GM19043 (cell line): ENCODE results near the gene PEAK3.
"Not testable (repeated sequence)": the region's sequence is repeated elsewhere in the genome, so short reads cannot be mapped to it uniquely, and the experiment has no call there.

Experiments used
- ATAC-seq: cut with Tn5 transposase; IDR thresholded peaks from one replicate; pipeline ENCODE4 v1.9.1; 2021; ENCODE audit warnings: low read depth; ENCODE audit not compliant: unreplicated experiment

PEAK3 gene

DNA sequence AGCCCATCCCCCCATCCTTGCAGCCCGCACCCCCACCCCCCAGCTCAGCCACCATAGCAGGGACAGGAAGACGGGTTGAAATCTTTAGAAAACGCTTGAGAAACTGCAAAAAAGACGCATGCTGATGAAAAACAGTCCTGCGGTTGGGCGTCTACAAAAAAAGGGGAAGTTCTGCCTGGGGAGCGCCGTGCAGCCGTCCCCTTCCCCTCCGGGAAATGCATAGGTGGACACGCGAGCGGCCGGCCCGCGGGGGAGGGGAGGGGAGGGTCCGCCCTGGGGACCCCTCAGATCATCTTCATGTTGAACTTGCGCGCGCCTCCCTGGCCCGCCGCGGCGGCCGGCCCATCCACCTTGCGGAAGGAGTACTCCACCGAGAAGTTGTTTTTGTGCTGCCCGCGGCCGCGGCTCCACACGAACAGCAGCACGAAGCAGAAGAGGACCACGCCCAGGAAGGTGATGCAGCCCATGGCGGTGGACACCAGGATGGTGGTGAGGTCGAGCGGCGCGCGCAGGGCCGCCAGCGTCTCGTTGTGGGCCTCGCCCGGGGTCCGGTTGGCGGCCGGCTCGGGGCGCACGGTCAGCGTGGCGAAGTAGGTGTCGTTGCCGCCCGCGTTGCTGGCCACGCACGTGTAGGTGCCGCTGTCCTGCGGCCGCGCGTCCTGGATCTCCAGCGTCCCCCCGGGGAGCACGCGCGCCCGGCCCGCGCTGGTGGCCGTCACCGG, 7.9 kb upstream of the PEAK3 start:
- ATAC-seq, result no peak

GRCh38 chr19:2288818-2289713, 7.1 kb upstream of the PEAK3 start:
- no peak for ATAC-seq

DNA sequence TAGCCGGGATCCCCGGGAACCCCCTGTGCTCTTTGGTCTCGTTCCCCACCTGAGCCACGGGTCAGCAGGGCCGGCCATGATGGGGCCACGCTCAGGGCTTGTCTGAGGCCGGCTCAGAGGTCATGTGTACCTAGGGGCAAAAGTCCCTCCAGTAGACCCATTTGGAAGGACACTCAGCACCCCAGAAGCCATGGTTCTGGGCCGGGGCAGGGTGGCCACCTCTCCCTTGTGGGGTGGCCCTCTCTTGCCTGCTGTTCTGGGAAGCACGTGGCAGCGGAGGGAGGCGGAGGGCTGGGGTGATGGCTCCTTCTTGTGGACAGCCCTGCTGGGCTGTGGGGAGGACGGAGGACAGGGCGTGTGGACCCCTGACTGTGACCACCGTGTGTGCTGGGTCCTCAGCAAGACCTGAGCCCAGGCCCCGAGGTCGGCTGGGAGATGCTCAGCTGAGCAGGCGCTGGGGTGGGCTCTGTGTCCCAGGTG, 6.4 kb upstream of the PEAK3 start:
- no peak for ATAC-seq

- no peak for ATAC-seq
Measured at GRCh38 chr19:2287585-2288337, 5.8 kb upstream of the PEAK3 start.

- ATAC-seq, result no peak
Measured at GRCh38 chr19:2286402-2287140, 4.6 kb upstream of the PEAK3 start.

- no peak for ATAC-seq
Measured at GRCh38 chr19:2283835-2284507, 2.0 kb upstream of the PEAK3 start.

DNA sequence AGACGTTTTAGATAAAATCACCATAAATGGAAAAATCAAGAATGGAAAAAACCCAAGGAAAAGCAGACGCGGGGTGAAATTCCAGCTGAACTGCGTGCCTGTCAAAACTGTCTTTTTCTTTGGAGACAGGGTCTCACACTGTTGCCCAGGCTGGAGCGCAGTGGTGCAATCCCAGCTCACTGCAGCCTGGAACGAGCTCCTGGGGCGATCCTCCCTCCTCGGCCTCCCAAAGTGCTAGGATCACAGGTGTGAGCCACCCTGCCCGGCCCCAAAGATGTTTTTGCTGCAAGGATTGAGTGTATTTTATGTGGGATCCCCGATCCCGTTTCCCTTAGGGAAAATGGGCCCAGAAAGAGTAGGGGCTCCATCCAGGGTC, 875 bp upstream of the PEAK3 start:
- no peak for ATAC-seq

DNA sequence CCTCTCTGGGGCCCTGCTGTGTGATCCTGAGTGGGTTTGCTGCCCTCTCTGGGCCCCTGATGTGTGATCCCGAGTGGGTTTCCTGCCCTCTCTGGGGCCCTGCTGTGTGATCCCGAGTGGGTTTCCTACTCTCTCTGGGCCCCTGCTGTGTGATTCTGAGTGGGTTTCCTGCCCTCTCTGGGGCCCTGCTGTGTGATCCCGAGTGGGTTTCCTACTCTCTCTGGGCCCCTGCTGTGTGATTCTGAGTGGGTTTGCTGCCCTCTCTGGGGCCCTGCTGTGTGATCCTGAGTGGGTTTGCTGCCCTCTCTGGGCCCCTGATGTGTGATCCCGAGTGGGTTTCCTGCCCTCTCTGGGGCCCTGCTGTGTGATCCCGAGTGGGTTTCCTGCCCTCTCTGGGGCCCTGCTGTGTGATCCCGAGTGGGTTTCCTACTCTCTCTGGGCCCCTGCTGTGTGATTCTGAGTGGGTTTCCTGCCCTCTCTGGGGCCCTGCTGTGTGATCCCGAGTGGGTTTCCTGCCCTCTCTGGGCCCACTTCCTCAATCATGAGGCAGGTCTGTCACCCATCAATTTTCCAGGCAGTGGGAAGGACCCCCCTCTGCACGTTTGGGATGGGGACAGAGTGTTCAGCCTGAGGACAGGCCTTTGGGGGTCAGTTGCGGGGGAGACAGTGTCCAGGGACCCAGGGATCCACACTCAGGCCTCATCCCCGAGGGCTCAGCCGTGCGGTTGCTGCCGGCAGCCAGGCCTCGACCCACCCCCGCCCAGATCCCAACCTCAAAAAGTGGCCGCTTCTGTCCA, 512 bp downstream of the PEAK3 start:
- not testable (repeated sequence) for ATAC-seq

GRCh38 chr19:2280633-2281264, 1.2 kb downstream of the PEAK3 start:
- ATAC-seq, result no peak

DNA sequence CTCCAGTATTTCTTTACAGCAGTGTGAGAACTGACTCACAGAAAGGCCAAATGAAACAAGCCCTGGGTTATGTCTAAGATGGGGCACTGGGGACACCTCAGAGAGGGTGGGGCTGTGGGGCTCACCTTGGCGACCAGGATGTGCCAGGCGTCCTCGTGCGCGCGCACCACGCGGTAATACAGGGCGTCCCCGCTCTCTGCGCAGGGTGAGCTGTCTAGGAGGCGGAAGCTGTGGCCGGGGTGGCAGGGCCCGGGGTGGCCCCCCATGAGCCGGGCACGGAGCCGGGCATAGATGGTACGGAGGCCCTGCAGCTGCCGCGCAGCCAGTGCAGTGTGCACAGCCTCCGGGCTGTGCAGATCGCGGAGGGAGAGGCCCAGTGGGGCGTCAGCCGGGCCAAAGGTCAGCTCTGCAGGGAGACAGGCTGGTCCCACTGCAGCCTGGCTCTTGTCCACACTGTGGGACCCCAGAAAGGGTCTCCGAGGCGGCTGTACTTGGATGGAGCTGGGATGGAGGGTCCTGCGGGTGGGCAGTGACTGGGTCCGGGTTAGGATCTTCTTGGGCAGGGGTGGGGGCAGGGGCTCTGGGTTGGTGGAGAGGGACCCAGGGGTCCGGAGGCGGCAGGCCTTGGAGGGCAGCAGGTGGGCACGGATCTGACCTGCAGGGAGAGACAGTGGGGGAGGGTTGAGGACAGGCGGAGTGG, 3.4 kb downstream of the PEAK3 start:
- no peak for ATAC-seq

DNA sequence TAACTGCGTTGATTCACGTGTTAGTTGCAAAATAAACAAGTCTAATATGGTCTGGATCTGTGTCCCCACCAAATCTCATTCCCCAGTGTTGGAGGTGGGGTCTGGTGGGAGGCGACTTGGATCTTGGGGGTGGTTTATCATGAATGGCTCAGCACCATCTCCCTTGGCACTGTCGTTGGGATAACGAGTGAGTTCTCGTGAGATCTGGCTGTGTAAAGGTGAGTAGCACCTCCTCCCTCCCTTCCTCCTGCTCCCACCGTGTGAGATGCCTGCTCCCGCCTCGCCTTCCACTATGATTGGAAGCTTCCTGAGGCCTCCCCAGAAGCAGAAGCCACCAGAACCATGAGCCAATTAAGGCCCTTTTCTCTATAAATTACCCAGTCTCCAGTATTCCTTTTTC, 4.8 kb downstream of the PEAK3 start:
- no peak for ATAC-seq

DNA sequence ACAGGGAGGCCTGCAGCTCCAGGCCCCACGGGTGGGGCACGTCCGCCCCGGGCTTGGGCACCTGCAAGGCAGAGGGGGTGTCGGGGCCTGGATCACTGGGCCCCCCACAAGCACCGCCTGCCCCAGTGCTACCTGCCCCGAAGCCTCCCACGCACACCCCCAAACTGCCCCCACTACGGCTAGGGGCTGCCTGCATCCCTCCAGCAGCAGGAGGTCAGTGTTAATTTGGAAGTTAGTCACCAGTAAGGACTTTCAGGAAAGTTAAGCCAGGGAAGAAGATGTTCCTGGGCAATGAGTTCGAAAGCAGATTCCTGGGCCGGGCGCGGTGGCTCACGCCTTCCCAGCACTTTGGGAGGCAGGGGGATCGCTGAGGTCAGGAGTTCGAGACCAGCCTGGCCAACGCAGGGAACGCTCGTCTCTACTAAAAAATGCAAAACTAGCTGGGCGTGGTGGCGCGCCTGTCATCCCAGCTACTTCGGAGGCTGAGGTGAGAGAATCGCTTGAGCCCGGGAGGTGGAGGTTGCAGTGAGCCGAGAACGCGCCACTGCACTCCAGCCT, 5.5 kb downstream of the PEAK3 start:
- no peak for ATAC-seq

GRCh38 chr19:2275588-2276428, 6.2 kb downstream of the PEAK3 start:
- ATAC-seq, result no peak

GRCh38 chr19:2274931-2275535, 6.9 kb downstream of the PEAK3 start:
- no peak for ATAC-seq

DNA sequence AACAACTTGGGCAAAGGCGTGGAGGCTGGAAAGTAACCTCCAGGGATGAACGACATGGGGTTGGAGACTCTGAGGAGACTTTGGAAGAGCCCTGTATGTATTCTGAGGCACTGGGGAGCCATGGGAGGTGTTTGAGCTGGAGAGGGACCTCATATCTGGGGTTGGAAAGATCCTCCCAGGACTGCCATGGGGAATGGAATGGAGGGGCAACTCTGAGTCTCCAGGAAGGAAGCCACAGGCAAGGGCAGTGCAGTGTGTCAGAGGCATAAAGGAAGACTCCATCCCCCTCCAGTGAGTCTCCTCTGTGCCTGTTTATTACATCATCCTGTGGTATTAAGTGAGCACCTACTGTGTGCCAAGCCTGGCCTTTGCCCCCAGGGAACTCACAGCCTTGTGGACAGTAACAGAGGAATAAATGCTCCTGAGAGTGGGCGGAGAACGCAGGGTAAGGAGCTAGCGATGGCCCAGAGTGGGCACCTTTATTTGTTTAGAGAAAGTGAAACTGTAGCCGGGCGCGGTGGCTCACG, 7.7 kb downstream of the PEAK3 start:
- ATAC-seq, result no peak
